ENCODE measurements around the gene ASH1L. TPM values are rescaled to one million over a fixed set of nuclear protein-coding genes. Genes with fewer than 3 reads are reported as not detected.

Gene ASH1L
- total and polyA plus RNA-seq, 9 of the 15 experiments (the other 6 are each of a cell fraction or from before 2014, with no cell fraction given) = 2.0 to 23.3 (median 14.6) TPM

DNA sequence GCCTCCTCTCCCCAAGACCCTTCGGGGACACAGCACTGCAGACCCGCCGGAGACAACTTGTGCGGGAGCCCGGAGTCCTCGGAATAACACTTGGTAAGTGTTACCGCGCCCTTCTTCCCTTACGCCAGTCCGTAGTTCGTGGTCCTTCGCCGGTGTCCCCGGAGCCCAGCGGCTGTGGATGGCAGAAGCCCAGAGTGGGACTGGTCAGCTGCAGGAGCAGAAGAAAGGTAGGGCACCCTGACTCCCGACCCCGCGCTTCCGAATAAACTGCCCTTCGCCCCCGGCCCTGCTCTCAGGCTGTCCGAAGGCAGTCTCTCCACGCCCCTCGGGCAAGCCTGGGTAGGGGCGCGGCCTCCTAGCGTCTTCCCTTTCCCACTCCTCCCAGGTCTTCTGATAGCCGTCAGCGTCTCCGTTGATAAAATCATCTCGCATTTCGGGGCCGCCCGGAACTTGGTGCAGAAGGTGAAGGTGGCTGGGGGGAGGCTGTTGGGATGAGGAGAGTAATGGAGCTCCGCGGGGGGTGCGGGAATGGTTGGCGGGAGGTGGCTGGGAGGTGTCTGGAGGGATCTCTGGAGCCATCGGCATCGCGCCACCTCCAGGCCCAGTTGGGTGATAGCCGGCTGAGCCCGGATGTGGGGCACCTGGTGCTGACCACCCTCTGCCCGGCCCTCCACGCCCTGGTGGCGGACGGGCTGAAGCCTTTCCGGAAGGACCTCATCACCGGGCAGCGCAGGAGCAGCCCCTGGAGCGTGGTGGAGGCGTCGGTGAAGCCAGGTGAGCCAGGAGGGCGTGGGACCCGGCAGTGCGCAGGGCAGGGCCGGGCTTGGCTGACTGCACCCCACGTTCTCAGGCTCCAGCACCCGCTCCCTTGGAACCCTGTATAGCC lies 237.6 kb downstream of the ASH1L start (continued):
- TF ChIP-seq SMAD4 (CRISPR knock-in tag; conservative IDR thresholded peaks at IDR 0.05) (peak; percentile 26; the same call in 1 of the 2 replicates), MYC (IDR thresholded peaks at IDR 0.05; ENCODE audit: low read depth, low read length) (peak; percentile 18; the same call in 1 of the 2 replicates), MYC (CRISPR knock-in tag; IDR thresholded peaks at IDR 0.05; ENCODE audit: borderline replicate concordance, low read depth) (0 out of 2 replicates have a peak, but pooled peaks have one; percentile 18), BRF2 (IDR thresholded peaks at IDR 0.05; ENCODE audit: borderline replicate concordance, insufficient read depth, insufficient read length) (no peak), MED1 (CRISPR knock-in tag; IDR thresholded peaks at IDR 0.05; ENCODE audit: borderline replicate concordance) (no peak), RB1 (IDR thresholded peaks at IDR 0.05; ENCODE audit: low read depth) (peak; percentile 77), ATF4 (CRISPR knock-in tag; IDR thresholded peaks at IDR 0.05) (no peak), BCOR (IDR thresholded peaks at IDR 0.05) (no peak), ZNF134 (CRISPR knock-in tag; conservative IDR thresholded peaks at IDR 0.05) (0 out of 2 replicates have a peak, but pooled peaks have one; percentile 11), L3MBTL2 (IDR thresholded peaks at IDR 0.05) (no peak; the same call in 1 of the 2 replicates), CXXC5 (CRISPR knock-in tag; IDR thresholded peaks at IDR 0.05) (peak; percentile 43; the same call in 1 of the 2 replicates), RAD21 (CRISPR knock-in tag; conservative IDR thresholded peaks at IDR 0.05 in 1 of 2, IDR thresholded peaks at IDR 0.05 in 1 of 2) (peak; percentile 20 to 42; a peak in 2 of 4 replicates), RFX1 (IDR thresholded peaks at IDR 0.05) (no peak), EZH2 (IDR thresholded peaks at IDR 0.05; ENCODE audit: borderline replicate concordance, low read depth, low read length) (no peak), DEAF1 (CRISPR knock-in tag; IDR thresholded peaks at IDR 0.05) (no peak), GATAD2A (IDR thresholded peaks at IDR 0.05) (no peak; the same call in 1 of the 2 replicates), SMARCA4 (IDR thresholded peaks at IDR 0.05) (no peak), ZNF766 (CRISPR knock-in tag; conservative IDR thresholded peaks at IDR 0.05) (no peak), ETV1 (tag; conservative IDR thresholded peaks at IDR 0.05; ENCODE audit: low read depth) (peak; percentile 67), ADNP (tag; IDR thresholded peaks at IDR 0.05) (no peak)
- TF ChIP-seq, protein P1, sequence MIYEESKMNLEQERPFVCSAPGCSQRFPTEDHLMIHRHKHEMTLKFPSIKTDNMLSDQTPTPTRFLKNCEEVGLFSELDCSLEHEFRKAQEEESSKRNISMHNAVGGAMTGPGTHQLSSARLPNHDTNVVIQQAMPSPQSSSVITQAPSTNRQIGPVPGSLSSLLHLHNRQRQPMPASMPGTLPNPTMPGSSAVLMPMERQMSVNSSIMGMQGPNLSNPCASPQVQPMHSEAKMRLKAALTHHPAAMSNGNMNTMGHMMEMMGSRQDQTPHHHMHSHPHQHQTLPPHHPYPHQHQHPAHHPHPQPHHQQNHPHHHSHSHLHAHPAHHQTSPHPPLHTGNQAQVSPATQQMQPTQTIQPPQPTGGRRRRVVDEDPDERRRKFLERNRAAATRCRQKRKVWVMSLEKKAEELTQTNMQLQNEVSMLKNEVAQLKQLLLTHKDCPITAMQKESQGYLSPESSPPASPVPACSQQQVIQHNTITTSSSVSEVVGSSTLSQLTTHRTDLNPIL (CRISPR knock-in tag; IDR thresholded peaks at IDR 0.05) = no peak
- TF ChIP-seq, protein P2, sequence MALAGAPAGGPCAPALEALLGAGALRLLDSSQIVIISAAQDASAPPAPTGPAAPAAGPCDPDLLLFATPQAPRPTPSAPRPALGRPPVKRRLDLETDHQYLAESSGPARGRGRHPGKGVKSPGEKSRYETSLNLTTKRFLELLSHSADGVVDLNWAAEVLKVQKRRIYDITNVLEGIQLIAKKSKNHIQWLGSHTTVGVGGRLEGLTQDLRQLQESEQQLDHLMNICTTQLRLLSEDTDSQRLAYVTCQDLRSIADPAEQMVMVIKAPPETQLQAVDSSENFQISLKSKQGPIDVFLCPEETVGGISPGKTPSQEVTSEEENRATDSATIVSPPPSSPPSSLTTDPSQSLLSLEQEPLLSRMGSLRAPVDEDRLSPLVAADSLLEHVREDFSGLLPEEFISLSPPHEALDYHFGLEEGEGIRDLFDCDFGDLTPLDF (CRISPR knock-in tag; IDR thresholded peaks at IDR 0.05) = no peak
